Nephron progenitor cell (in vitro differentiated cells): Measurements from ENCODE around the gene OTUB1.

ENCODE experiments used
- DNase-seq: peaks from one replicate; pipeline ENCODE4 v3.0.0; 2021
- H3K27ac Mint-ChIP-seq: 2 replicates; pipeline ENCODE4 v1.8.0; 2021; ENCODE audit warnings: mild to moderate bottlenecking, moderate library complexity, mixed read lengths
- H3K27me3 Mint-ChIP-seq: 2 replicates; pipeline ENCODE4 v1.8.0; 2021; ENCODE audit warnings: mild to moderate bottlenecking, low read depth, mixed read lengths; ENCODE audit not compliant: poor library complexity
- H3K36me3 Mint-ChIP-seq: 2 replicates; pipeline ENCODE4 v1.8.0; 2021; ENCODE audit warnings: low read depth, mixed read lengths
- H3K4me1 Mint-ChIP-seq: 2 replicates; pipeline ENCODE4 v1.8.0; 2021; ENCODE audit warnings: mixed read lengths
- H3K4me3 Mint-ChIP-seq: 2 replicates; pipeline ENCODE4 v1.8.0; 2021; ENCODE audit warnings: mild to moderate bottlenecking, moderate library complexity, mixed read lengths
- H3K9me3 Mint-ChIP-seq: 2 replicates; pipeline ENCODE4 v1.8.0; 2021; ENCODE audit warnings: mild to moderate bottlenecking, moderate library complexity, mixed read lengths
- CTCF ChIP-seq: fragments of 200-600 bp; sonication (generic); IDR thresholded peaks from 2 replicates; pipeline ENCODE4 v1.5.0; 2021; ENCODE audit warnings: antibody characterized with exemption

The OTUB1 gene

GRCh38 chr11:63997801-63998337 is 11.6 kb downstream of the OTUB1 start:
- TF ChIP-seq CTCF = no peak
- H3K27ac Mint-ChIP-seq = no peak overlapping the region
- peaks cover 26% of the 10 kb centered on the region for H3K27me3 Mint-ChIP-seq
- H3K9me3 Mint-ChIP-seq = no peaks in the 10 kb centered on the region
- peak overlapping the region; percentile 28 for H3K4me3 Mint-ChIP-seq
- peaks cover 28% of the 10 kb centered on the region for H3K4me1 Mint-ChIP-seq
- peaks cover 33% of the 10 kb centered on the region for H3K36me3 Mint-ChIP-seq
- DNase-seq = no peak

- peak; percentile 52 for DNase-seq
- no peaks in the 10 kb centered on the region for H3K9me3 Mint-ChIP-seq
- H3K4me3 Mint-ChIP-seq = peak overlapping the region; percentile 28
- TF ChIP-seq CTCF = no peak
- H3K27ac Mint-ChIP-seq = no peak overlapping the region
- H3K4me1 Mint-ChIP-seq = peaks cover 28% of the 10 kb centered on the region
- H3K27me3 Mint-ChIP-seq = peaks cover 33% of the 10 kb centered on the region
- peaks cover 27% of the 10 kb centered on the region for H3K36me3 Mint-ChIP-seq
Observed at GRCh38 chr11:63998558-63999348, 12.5 kb downstream of the OTUB1 start.

- H3K9me3 Mint-ChIP-seq = no peaks in the 10 kb centered on the region
- peaks cover 34% of the 10 kb centered on the region for H3K27me3 Mint-ChIP-seq
- H3K27ac Mint-ChIP-seq = no peak overlapping the region
- no peak overlapping the region for H3K4me3 Mint-ChIP-seq
- peak; percentile 79 for DNase-seq
- no peak for TF ChIP-seq CTCF
- H3K36me3 Mint-ChIP-seq = peaks cover 21% of the 10 kb centered on the region
- peaks cover 31% of the 10 kb centered on the region for H3K4me1 Mint-ChIP-seq
Observed at GRCh38 chr11:63999349-64000025, 13.2 kb downstream of the OTUB1 start.

GRCh38 chr11:64000026-64000739 is 13.9 kb downstream of the OTUB1 start:
- no peak overlapping the region for H3K27ac Mint-ChIP-seq
- H3K4me1 Mint-ChIP-seq = peaks cover 31% of the 10 kb centered on the region
- DNase-seq = peak; percentile 79
- peaks cover 14% of the 10 kb centered on the region for H3K36me3 Mint-ChIP-seq
- peak; percentile 66 for TF ChIP-seq CTCF
- peaks cover 38% of the 10 kb centered on the region for H3K27me3 Mint-ChIP-seq
- no peak overlapping the region for H3K4me3 Mint-ChIP-seq
- H3K9me3 Mint-ChIP-seq = no peaks in the 10 kb centered on the region

GRCh38 chr11:64000740-64001483 is 14.7 kb downstream of the OTUB1 start:
- no peak overlapping the region for H3K27ac Mint-ChIP-seq
- H3K4me1 Mint-ChIP-seq = peaks cover 31% of the 10 kb centered on the region
- DNase-seq = no peak
- no peaks in the 10 kb centered on the region for H3K9me3 Mint-ChIP-seq
- peaks cover 14% of the 10 kb centered on the region for H3K36me3 Mint-ChIP-seq
- H3K27me3 Mint-ChIP-seq = peaks cover 45% of the 10 kb centered on the region
- no peak overlapping the region for H3K4me3 Mint-ChIP-seq
- TF ChIP-seq CTCF = no peak
